Measurements from ENCODE around the gene TTC8.

- TF ChIP-seq CTCF (IDR thresholded peaks at IDR 0.05) (no peak), POLR2A (IDR thresholded peaks at IDR 0.05) (no peak)
These were observed 70.7 kb downstream of the TTC8 start for GRCh38 chr14:88895116-88895515.

Data from Peyer's patch (tissue), 4 donors.